PC-3 (cell line): Measurements from ENCODE around the gene AFF2. TPM values are rescaled to one million over a fixed set of nuclear protein-coding genes. Genes with fewer than 3 reads are reported as not detected.

Experiments
- ATAC-seq: fragments of 200-7000 bp; cut with Tn5 transposase; 2 replicates; pipeline ENCODE4 v1.9.1; 2020; ENCODE audit warnings: mild to moderate bottlenecking, moderate library complexity
- BruUV-seq: library from RNA; stranded (reverse); fragments of 400-500 nt; replicated peaks from 2 replicates; lab custom pipeline; 2021; lab: Mats Ljungman, UMichigan
- CTCF ChIA-PET: fragments of 300-600 bp; sonication (Branson Sonifier 250); formaldehyde crosslinking; loops from one replicate; lab custom pipeline; 2022; ENCODE audit warnings: antibody characterized with exemption; lab: Charles Lee
- POLR2A ChIA-PET: fragments of 300-600 bp; sonication (Branson Sonifier 250); formaldehyde crosslinking; loops from one replicate; lab custom pipeline; 2022; ENCODE audit warnings: antibody characterized with exemption; ENCODE audit not compliant: unreplicated experiment; lab: Charles Lee
- DNase-seq: peaks from one replicate; pipeline ENCODE4 v3.0.0-alpha.2; 2015
- H2AFZ ChIP-seq: fragments of 300-600 bp; sonication (generic); 2 replicates; pipeline ENCODE4 v1.6.0; 2016; ENCODE audit warnings: antibody characterized with exemption, low read length
- H3F3A ChIP-seq: fragments of 300-600 bp; sonication (generic); one replicate; pipeline ENCODE4 v1.6.0; 2017; ENCODE audit warnings: antibody characterized with exemption, low read length, control low read depth, mild to moderate bottlenecking; ENCODE audit not compliant: unreplicated experiment
- H3K27ac ChIP-seq: fragments of 300-600 bp; sonication (generic); 2 replicates; pipeline ENCODE4 v1.5.1; 2016; ENCODE audit warnings: mild to moderate bottlenecking, low read length
- H3K27me3 ChIP-seq: fragments of 300-600 bp; sonication (generic); 2 replicates; pipeline ENCODE4 v1.6.1; 2016; ENCODE audit warnings: low read length, mixed read lengths
- H3K36me3 ChIP-seq: fragments of 300-600 bp; sonication (generic); 2 replicates; pipeline ENCODE4 v1.6.1; 2016; ENCODE audit warnings: low read depth, mixed run types, low read length, mixed read lengths
- H3K4me1 ChIP-seq: fragments of 300-600 bp; sonication (generic); 2 replicates; pipeline ENCODE4 v1.5.1; 2016; ENCODE audit warnings: low read length; ENCODE audit not compliant: insufficient read depth
- H3K4me2 ChIP-seq: fragments of 300-600 bp; sonication (generic); 2 replicates; pipeline ENCODE4 v1.6.0; 2016; ENCODE audit warnings: low read length
- H3K4me3 ChIP-seq: fragments of 300-600 bp; sonication (generic); 2 replicates; pipeline ENCODE4 v1.5.1; 2016; ENCODE audit warnings: mild to moderate bottlenecking, low read length, mixed read lengths
- H3K79me2 ChIP-seq: fragments of 300-600 bp; sonication (generic); 2 replicates; pipeline ENCODE4 v1.6.1; 2017; ENCODE audit warnings: low read length, mixed read lengths
- H3K9ac ChIP-seq: fragments of 300-600 bp; sonication (generic); 2 replicates; pipeline ENCODE4 v1.6.0; 2016; ENCODE audit warnings: mild to moderate bottlenecking, low read length
- H3K9me2 ChIP-seq: fragments of 300-600 bp; sonication (generic); replicated peaks from 2 replicates; pipeline ENCODE4 v1.6.1; 2016; ENCODE audit warnings: mixed run types, low read length, mixed read lengths
- H3K9me3 ChIP-seq: fragments of 300-600 bp; sonication (generic); 2 replicates; pipeline ENCODE4 v1.6.1; 2016; ENCODE audit warnings: low read length, mixed read lengths
- H4K20me1 ChIP-seq: fragments of 300-600 bp; sonication (generic); 2 replicates; pipeline ENCODE4 v1.6.1; 2016; ENCODE audit warnings: low read length, mixed read lengths
- EZH2 ChIP-seq: fragments of 300-600 bp; sonication (generic); IDR thresholded peaks from one replicate; pipeline ENCODE4 v1.6.1; 2017; ENCODE audit warnings: antibody characterized with exemption, mild to moderate bottlenecking, low read length; ENCODE audit not compliant: unreplicated experiment
- EZH2phosphoT487 ChIP-seq: fragments of 300-600 bp; sonication (generic); IDR thresholded peaks from 2 replicates; pipeline ENCODE4 v1.6.1; 2018; ENCODE audit warnings: mild to moderate bottlenecking, antibody characterized with exemption, low read length, borderline replicate concordance
- intact Hi-C: fragments of 100-400 bp; cut with micrococcal nuclease; formaldehyde crosslinking; loops from 2 replicates; pipeline ENCODE4 v1.9.0; 2023
- total RNA-seq: library from RNA; depleted of rRNA; stranded (reverse); fragments of >200 nt; gene quantifications from 2 replicates; pipeline ENCODE4 v1.2.3, GENCODE V29; 2014
- TF ChIP-seq, protein P1 (sequence below): fragments of 300-600 bp; sonication (generic); conservative IDR thresholded peaks from 2 replicates; pipeline ENCODE4 v1.5.1; 2017; ENCODE audit warnings: antibody characterized with exemption, low read depth, mild to moderate bottlenecking, low read length

AFF2 gene
- total RNA-seq, 1 experiment from 2014 or later, result not detected

DNA sequence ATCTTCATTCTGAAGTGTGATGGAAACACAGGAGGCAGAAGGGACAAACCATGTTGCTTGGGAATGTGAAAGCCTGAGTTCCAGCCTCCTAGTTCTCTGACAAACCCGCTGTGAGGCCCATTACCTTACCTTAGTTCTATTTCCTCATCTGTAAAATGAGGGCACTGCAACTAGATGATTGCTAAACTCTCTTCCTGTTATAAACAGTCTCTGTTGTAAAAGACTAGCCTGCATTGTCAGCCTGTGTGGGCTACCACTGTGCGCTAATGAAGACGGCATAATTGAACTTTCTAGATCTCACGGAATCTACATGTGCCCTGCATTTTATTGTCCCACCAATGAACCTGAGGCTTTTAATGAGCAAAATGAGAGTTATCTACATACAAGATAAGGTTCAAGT, 147.2 kb downstream of the AFF2 start:
- no peak for ATAC-seq

GRCh38 chrX:148649145-148649795, 148.9 kb downstream of the AFF2 start:
- ChIA-PET CTCF (no interaction called here), POLR2A (no interaction called here)
- BruUV-seq, result no TSS peak
- no peak for ATAC-seq
- Histone ChIP-seq H3K9ac (no peak overlapping the region), H3K4me3 (no peak overlapping the region), H3K9me2 (no peaks in the 10 kb centered on the region), H3K9me3 (no peaks in the 10 kb centered on the region), H3K4me2 (no peak overlapping the region), H3F3A (no peaks in the 10 kb centered on the region), H3K36me3 (no peaks in the 10 kb centered on the region), H3K27me3 (no peaks in the 10 kb centered on the region), H3K27ac (no peak overlapping the region), H4K20me1 (no peaks in the 10 kb centered on the region), H3K4me1 (no peaks in the 10 kb centered on the region), H3K79me2 (no peaks in the 10 kb centered on the region), H2AFZ (no peak overlapping the region)
- intact Hi-C loops, result no loop called here
- TF ChIP-seq EZH2, result no peak
- no peak for TF ChIP-seq EZH2phosphoT487
- TF ChIP-seq, protein P1, sequence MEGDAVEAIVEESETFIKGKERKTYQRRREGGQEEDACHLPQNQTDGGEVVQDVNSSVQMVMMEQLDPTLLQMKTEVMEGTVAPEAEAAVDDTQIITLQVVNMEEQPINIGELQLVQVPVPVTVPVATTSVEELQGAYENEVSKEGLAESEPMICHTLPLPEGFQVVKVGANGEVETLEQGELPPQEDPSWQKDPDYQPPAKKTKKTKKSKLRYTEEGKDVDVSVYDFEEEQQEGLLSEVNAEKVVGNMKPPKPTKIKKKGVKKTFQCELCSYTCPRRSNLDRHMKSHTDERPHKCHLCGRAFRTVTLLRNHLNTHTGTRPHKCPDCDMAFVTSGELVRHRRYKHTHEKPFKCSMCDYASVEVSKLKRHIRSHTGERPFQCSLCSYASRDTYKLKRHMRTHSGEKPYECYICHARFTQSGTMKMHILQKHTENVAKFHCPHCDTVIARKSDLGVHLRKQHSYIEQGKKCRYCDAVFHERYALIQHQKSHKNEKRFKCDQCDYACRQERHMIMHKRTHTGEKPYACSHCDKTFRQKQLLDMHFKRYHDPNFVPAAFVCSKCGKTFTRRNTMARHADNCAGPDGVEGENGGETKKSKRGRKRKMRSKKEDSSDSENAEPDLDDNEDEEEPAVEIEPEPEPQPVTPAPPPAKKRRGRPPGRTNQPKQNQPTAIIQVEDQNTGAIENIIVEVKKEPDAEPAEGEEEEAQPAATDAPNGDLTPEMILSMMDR, result no peak
- no peak for DNase-seq

More for the DNA sequence above, 147.2 kb downstream of the AFF2 start:
- TF ChIP-seq, protein P1, result no peak
- TF ChIP-seq EZH2, result no peak
- no peak for TF ChIP-seq EZH2phosphoT487
- no peak overlapping the region for H2AFZ ChIP-seq
- no peaks in the 10 kb centered on the region for H3K27me3 ChIP-seq
- no peaks in the 10 kb centered on the region for H3K79me2 ChIP-seq
- no peak overlapping the region for H3K4me3 ChIP-seq
- BruUV-seq, result no TSS peak
- H3K9ac ChIP-seq, result no peak overlapping the region
- ChIA-PET POLR2A (no interaction called here), CTCF (no interaction called here)
- no peak overlapping the region for H3K4me2 ChIP-seq
- DNase-seq, result no peak
- no peaks in the 10 kb centered on the region for H4K20me1 ChIP-seq
- no peaks in the 10 kb centered on the region for H3K9me2 ChIP-seq
- no peaks in the 10 kb centered on the region for H3F3A ChIP-seq
- H3K27ac ChIP-seq, result no peak overlapping the region
- H3K4me1 ChIP-seq, result no peaks in the 10 kb centered on the region
- no peaks in the 10 kb centered on the region for H3K36me3 ChIP-seq
- intact Hi-C loops, result no loop called here
- H3K9me3 ChIP-seq, result no peaks in the 10 kb centered on the region

DNA sequence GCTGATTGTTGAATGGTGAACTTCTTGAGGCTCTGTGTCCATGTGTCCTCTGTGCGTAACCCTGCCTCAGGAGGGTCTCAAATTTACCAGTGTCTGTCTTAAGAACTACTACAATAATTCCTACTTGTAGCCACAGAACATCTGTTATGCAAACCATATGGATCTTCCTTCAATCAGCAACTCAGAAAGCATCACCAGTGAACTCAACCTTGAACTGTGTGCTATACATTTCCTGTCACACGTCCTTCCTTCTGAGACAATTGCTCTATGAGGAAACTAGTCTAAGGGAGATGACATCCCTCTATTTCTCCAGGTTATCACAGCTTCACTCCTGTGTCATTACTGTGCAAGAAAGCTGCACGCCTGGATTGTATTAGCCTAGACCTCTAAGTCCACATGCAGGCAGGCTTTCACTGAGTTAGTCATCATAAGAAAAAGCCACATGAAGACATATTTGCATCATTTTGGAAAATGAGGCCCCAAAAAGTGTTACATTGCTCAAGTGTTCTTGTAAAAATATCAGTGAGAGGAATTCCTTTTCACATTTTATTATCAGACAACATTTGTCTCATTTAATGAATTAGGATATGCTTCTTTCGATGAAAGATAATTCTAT, 157.8 kb downstream of the AFF2 start:
- no peak overlapping the region for H3K9ac ChIP-seq
- ATAC-seq, result no peak
- POLR2A ChIA-PET, result no interaction called here
- no peak overlapping the region for H3K4me3 ChIP-seq
- no peak overlapping the region for H3K4me2 ChIP-seq
- no peaks in the 10 kb centered on the region for H4K20me1 ChIP-seq
- H3K27me3 ChIP-seq, result no peaks in the 10 kb centered on the region
- H3K9me2 ChIP-seq, result no peaks in the 10 kb centered on the region
- BruUV-seq, result no TSS peak
- H3F3A ChIP-seq, result no peaks in the 10 kb centered on the region
- no peak overlapping the region for H2AFZ ChIP-seq
- CTCF ChIA-PET, result no interaction called here
- TF ChIP-seq EZH2, result no peak
- TF ChIP-seq, protein P1, result no peak
- no peak for TF ChIP-seq EZH2phosphoT487
- intact Hi-C loops, result no loop called here
- H3K79me2 ChIP-seq, result no peaks in the 10 kb centered on the region
- H3K36me3 ChIP-seq, result no peaks in the 10 kb centered on the region
- H3K4me1 ChIP-seq, result no peaks in the 10 kb centered on the region
- DNase-seq, result no peak
- H3K9me3 ChIP-seq, result no peaks in the 10 kb centered on the region
- no peak overlapping the region for H3K27ac ChIP-seq
